HepG2 (cell line): Measurements from ENCODE around the gene CNOT2. TPM values are rescaled to one million over a fixed set of nuclear protein-coding genes. Genes with fewer than 3 reads are reported as not detected.

ENCODE experiments used
- ESRRA ChIP-seq: sonication (generic); formaldehyde crosslinking; IDR thresholded peaks from 2 replicates; pipeline ENCODE4 v1.5.1; 2020; ENCODE audit warnings: mild to moderate bottlenecking, low read depth, missing genetic modification reagents
- ETV6 ChIP-seq: sonication (generic); formaldehyde crosslinking; conservative IDR thresholded peaks from 2 replicates; pipeline ENCODE4 v1.4.0; 2020; ENCODE audit warnings: missing genetic modification reagents
- HOXD1 ChIP-seq: sonication (generic); formaldehyde crosslinking; IDR thresholded peaks from 2 replicates; pipeline ENCODE4 v1.5.0; 2020; ENCODE audit warnings: missing genetic modification reagents
- KIAA2018 ChIP-seq: sonication (generic); formaldehyde crosslinking; IDR thresholded peaks from 2 replicates; pipeline ENCODE4 v1.5.0; 2020; ENCODE audit warnings: mild to moderate bottlenecking, missing genetic modification reagents, borderline replicate concordance
- MBNL3 ChIP-seq: fragments of 250-450 bp; sonication (Bioruptor Pico); conservative IDR thresholded peaks from 2 replicates; pipeline ENCODE4 v1.8.0; 2022; ENCODE audit warnings: mild to moderate bottlenecking, inconsistent platforms
- POLR2G ChIP-seq: fragments of 200-400 bp; formaldehyde crosslinking; IDR thresholded peaks from 2 replicates; pipeline ENCODE4 v1.6.1; 2018; ENCODE audit warnings: mild to moderate bottlenecking, low read depth, low read length, moderate library complexity
- SAP130 ChIP-seq: IDR thresholded peaks from 2 replicates; pipeline ENCODE4 v1.6.1; 2016; ENCODE audit warnings: low read depth
- SMAD1 ChIP-seq: sonication (generic); formaldehyde crosslinking; IDR thresholded peaks from 2 replicates; pipeline ENCODE4 v1.4.0; 2020; ENCODE audit warnings: missing genetic modification reagents, low read depth, mild to moderate bottlenecking, borderline replicate concordance
- ZBTB42 ChIP-seq: sonication (generic); formaldehyde crosslinking; IDR thresholded peaks from 2 replicates; pipeline ENCODE4 v1.5.0; 2020; ENCODE audit warnings: mild to moderate bottlenecking, missing genetic modification reagents
- ZMYM3 ChIP-seq: sonication (generic); formaldehyde crosslinking; IDR thresholded peaks from 2 replicates; pipeline ENCODE4 v1.5.1; 2020; ENCODE audit warnings: mild to moderate bottlenecking, missing genetic modification reagents
- ZNF138 ChIP-seq: sonication (generic); formaldehyde crosslinking; IDR thresholded peaks from 2 replicates; pipeline ENCODE4 v1.5.0; 2020; ENCODE audit warnings: mild to moderate bottlenecking, low read depth, missing genetic modification reagents
- ZNF280B ChIP-seq: sonication (generic); formaldehyde crosslinking; IDR thresholded peaks from 2 replicates; pipeline ENCODE4 v1.5.0; 2020; ENCODE audit warnings: missing genetic modification reagents, mild to moderate bottlenecking, borderline replicate concordance
- ZNF749 ChIP-seq: sonication (generic); formaldehyde crosslinking; IDR thresholded peaks from 2 replicates; pipeline ENCODE4 v1.8.0; 2022; ENCODE audit warnings: mild to moderate bottlenecking, missing genetic modification reagents, moderate library complexity, borderline replicate concordance
- ZNF784 ChIP-seq: sonication (generic); formaldehyde crosslinking; IDR thresholded peaks from 2 replicates; pipeline ENCODE4 v1.5.1; 2020; ENCODE audit warnings: missing genetic modification reagents, mild to moderate bottlenecking, borderline replicate concordance
- ZSCAN31 ChIP-seq: sonication (generic); formaldehyde crosslinking; IDR thresholded peaks from 2 replicates; pipeline ENCODE4 v1.5.0; 2020; ENCODE audit warnings: low read depth, mild to moderate bottlenecking, missing genetic modification reagents
- polyA plus RNA-seq, 8 experiments: library from polyadenylated mRNA; depleted of rRNA in 3 of 8; stranded (reverse) in 7 of 8; unstranded in 1 of 8; fragments of >200 nt; fragmentation: Illumina TruSeq in 4 of 8; extraction: Trizol in 4 of 8; gene quantifications; 2 replicates each; pipeline versions ENCODE4 v1.2.1 to v1.2.3, GENCODE V29; 2011 to 2016; ENCODE audit warnings: low read depth in 4 of 8, missing spikeins in 1 of 8, mixed read lengths in 1 of 8; ENCODE audit not compliant: insufficient read depth in 1 of 8
- total RNA-seq, 5 experiments: library from RNA; depleted of rRNA; stranded (reverse); fragments of >200 nt; fragmentation: Illumina TruSeq; extraction: Trizol; gene quantifications; 2 replicates each; pipeline ENCODE4 v1.2.3, GENCODE V29; 2016; ENCODE audit warnings: low read depth in 1 of 5
- TF ChIP-seq, protein P1 (sequence below): sonication (generic); formaldehyde crosslinking; IDR thresholded peaks from 2 replicates; pipeline ENCODE4 v1.4.0; 2020; ENCODE audit warnings: missing genetic modification reagents

The CNOT2 gene
- total and polyA plus RNA-seq, 2 of the 13 experiments (the other 11 are each of a cell fraction or from before 2014, with no cell fraction given): 54.5 to 76.6 TPM

DNA sequence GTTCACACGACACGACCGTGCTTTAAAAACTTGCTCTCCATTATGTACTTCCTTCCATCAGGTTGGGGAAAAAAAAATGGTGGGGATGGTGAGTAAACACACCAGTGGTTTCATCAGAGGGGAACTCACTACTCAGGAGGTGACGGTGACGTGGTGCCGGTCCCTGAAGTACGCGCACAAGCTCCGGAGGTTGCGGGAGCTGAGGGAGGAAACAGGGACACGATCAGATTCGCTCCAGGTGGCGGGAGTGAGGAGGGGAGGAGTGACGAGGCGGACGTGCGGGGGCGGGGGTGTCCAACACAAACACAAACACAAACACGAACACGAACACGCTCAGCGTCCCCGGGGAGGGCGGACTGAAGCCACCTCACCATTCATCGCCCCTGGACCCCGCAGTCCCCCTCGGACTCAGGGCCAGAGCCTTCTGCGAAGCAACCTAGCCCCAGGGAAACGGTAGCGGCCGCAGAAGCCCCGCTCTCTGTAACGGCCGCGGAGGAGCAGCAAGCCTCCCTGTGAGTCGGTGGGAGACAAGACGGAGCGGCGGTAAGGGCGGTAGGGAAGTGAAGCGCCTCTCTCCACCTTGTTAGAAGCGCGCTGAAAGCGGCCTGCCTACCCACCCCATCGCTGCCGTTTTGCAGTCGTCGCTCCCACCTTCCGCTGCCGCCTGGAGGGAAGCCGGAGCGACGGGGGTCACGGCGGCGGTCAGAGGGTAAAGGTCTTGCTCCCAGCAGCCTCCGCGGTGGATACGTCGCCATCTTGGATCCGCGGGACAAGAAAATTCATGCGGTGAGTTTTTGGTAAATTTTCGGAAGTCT is at the start of gene CNOT2 (continued):
- TF ChIP-seq ZNF280B (CRISPR knock-in tag): no peak
- TF ChIP-seq SMAD1 (CRISPR knock-in tag): peak; percentile 96; the same call in 1 of the 2 replicates
- TF ChIP-seq ZNF749 (CRISPR knock-in tag): no peak; the same call in 1 of the 2 replicates
- TF ChIP-seq ZSCAN31 (CRISPR knock-in tag): 0 out of 2 replicates have a peak, but pooled peaks have one; percentile 71
- TF ChIP-seq ESRRA (CRISPR knock-in tag): no peak
- no peak for TF ChIP-seq ZBTB42 (CRISPR knock-in tag)
- no peak for TF ChIP-seq MBNL3 (CRISPR knock-in tag)
- TF ChIP-seq HOXD1 (CRISPR knock-in tag): no peak; the same call in 1 of the 2 replicates
- TF ChIP-seq, protein P1, sequence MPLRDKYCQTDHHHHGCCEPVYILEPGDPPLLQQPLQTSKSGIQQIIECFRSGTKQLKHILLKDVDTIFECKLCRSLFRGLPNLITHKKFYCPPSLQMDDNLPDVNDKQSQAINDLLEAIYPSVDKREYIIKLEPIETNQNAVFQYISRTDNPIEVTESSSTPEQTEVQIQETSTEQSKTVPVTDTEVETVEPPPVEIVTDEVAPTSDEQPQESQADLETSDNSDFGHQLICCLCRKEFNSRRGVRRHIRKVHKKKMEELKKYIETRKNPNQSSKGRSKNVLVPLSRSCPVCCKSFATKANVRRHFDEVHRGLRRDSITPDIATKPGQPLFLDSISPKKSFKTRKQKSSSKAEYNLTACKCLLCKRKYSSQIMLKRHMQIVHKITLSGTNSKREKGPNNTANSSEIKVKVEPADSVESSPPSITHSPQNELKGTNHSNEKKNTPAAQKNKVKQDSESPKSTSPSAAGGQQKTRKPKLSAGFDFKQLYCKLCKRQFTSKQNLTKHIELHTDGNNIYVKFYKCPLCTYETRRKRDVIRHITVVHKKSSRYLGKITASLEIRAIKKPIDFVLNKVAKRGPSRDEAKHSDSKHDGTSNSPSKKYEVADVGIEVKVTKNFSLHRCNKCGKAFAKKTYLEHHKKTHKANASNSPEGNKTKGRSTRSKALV (CRISPR knock-in tag): 0 out of 2 replicates have a peak, but pooled peaks have one; percentile 42
- TF ChIP-seq ETV6 (CRISPR knock-in tag): 0 out of 2 replicates have a peak, but pooled peaks have one; percentile 81
- TF ChIP-seq KIAA2018: no peak
- TF ChIP-seq ZMYM3: no peak
- peak; percentile 89 for TF ChIP-seq POLR2G
- peak; percentile 60 for TF ChIP-seq SAP130
- no peak for TF ChIP-seq ZNF784 (CRISPR knock-in tag)
- peak; percentile 90 for TF ChIP-seq ZNF138 (CRISPR knock-in tag)
